ENCODE data around the gene KRTAP12-4.

The KRTAP12-4 gene

DNA sequence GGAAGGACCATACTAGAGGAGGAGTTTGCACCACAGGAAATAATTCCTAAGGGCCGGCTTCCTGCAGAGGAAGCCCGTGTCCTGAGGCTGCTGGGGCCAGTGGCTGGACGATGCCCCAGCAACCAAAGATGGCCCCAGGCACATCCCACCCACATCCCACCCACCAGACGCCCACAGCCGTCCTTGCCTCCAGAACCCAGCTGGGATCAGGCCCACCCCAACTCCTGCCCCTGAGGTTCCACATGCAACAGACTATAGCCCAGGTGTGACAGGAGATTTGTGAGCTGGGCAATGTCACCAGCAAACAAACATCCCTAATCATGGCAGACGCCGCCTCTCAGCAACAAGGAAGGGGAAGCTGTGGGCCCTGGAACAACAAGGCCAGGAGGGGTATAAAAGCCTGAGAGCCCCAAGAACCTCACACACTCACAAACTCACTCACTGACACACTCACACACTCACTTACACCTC is 27.8 kb downstream of the KRTAP12-4 start, which contains the start of gene KRTAP10-9:
Gene KRTAP10-9 (plus strand): TSS at position 421 of the 471 bp plus-strand sequence. CDS start 79 bp downstream, outside the sequence.
- no peak within 1 kb of the TSS for H3K4me3 ChIP-seq
- no peak within 1 kb of the TSS for H3K9ac ChIP-seq
- no peaks in the 10 kb centered on the region for H3K27me3 ChIP-seq
- no peak within 1 kb of the TSS for H3K27ac ChIP-seq
- H3K9me3 ChIP-seq (replicated peaks in 1 of 11) = peaks cover 55 to 73% (median 61%) of the 10 kb centered on the region in 11 experiments
- no peak for TF ChIP-seq Cebpa-rat (IDR thresholded peaks at IDR 0.05)
- H3K4me2 ChIP-seq = peak within 1 kb of the TSS in 2 of 11 experiments; percentile 15 to 18; a peak in 1 of 22 replicates
- H3K4me1 ChIP-seq = peaks cover 6 to 24% (median 14%) of the 10 kb centered on the region in 10 experiments; a peak in 18 of 20 replicates
- no peaks in the 10 kb centered on the region for H4K20me1 ChIP-seq
- H3K36me3 ChIP-seq = no peaks in the 10 kb centered on the region

GRCh38 chr21:44626262-44626661 is 28.2 kb downstream of the KRTAP12-4 start:
- no peak for TF ChIP-seq Cebpa-rat (IDR thresholded peaks at IDR 0.05)
- Histone ChIP-seq H3K9me3 (replicated peaks in 1 of 11) (peaks cover 50 to 72% (median 57%) of the 10 kb centered on the region in 11 experiments), H3K4me2 (peak overlapping the region in 1 of 11 experiments; percentile 18; a peak in 1 of 22 replicates), H3K4me3 (no peak overlapping the region), H4K20me1 (no peaks in the 10 kb centered on the region), H3K4me1 (peaks cover 6 to 24% (median 14%) of the 10 kb centered on the region in 10 experiments; a peak in 18 of 20 replicates), H3K27ac (no peak overlapping the region), H3K36me3 (no peaks in the 10 kb centered on the region), H3K9ac (no peak overlapping the region), H3K27me3 (no peaks in the 10 kb centered on the region)

DNA sequence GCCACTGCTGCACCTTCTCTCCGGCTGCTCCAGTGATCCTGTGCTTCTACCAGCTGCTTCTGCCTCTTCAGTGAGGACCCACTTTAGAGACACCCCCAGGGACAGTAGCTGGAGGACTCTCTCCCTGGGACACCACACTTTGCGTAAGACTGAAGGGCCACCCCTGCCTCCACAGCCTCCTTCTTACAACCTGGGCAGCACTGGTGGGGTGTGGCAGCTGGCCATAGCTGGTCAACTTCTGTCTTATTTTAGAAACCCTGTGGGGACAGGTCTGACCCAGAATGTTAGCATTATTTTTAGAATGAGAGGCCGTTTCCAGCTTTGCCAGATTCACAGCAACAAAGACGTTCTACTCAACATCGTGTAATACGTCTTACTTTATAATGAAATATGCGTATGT is 28.7 kb downstream of the KRTAP12-4 start:
- Histone ChIP-seq H3K27ac (no peak overlapping the region), H3K4me3 (no peak overlapping the region), H3K36me3 (no peaks in the 10 kb centered on the region), H3K27me3 (no peaks in the 10 kb centered on the region), H3K4me2 (no peak overlapping the region), H3K9ac (no peak overlapping the region), H3K9me3 (replicated peaks in 1 of 11) (peaks cover 45 to 68% (median 52%) of the 10 kb centered on the region in 11 experiments), H3K4me1 (peaks cover 6 to 24% (median 14%) of the 10 kb centered on the region in 10 experiments; a peak in 18 of 20 replicates), H4K20me1 (no peaks in the 10 kb centered on the region)
- TF ChIP-seq Cebpa-rat (IDR thresholded peaks at IDR 0.05) = no peak

- peaks cover 7 to 22% (median 13%) of the 10 kb centered on the region in 10 experiments for H3K4me1 ChIP-seq
- TF ChIP-seq Cebpa-rat (IDR thresholded peaks at IDR 0.05) = no peak
- no peak overlapping the region for H3K4me3 ChIP-seq
- no peak overlapping the region for H3K4me2 ChIP-seq
- H3K27me3 ChIP-seq = no peaks in the 10 kb centered on the region
- no peak overlapping the region for H3K27ac ChIP-seq
- H4K20me1 ChIP-seq = no peaks in the 10 kb centered on the region
- no peak overlapping the region for H3K9ac ChIP-seq
- H3K36me3 ChIP-seq = no peaks in the 10 kb centered on the region
- peaks cover 40 to 58% (median 46%) of the 10 kb centered on the region in 11 experiments for H3K9me3 ChIP-seq (replicated peaks in 1 of 11)
These were observed 30.9 kb downstream of the KRTAP12-4 start for GRCh38 chr21:44623575-44623974.

- peaks cover 36 to 48% (median 42%) of the 10 kb centered on the region in 10 experiments for H3K4me1 ChIP-seq
- no peaks in the 10 kb centered on the region for H4K20me1 ChIP-seq
- no peak overlapping the region for H3K4me3 ChIP-seq
- H3K27me3 ChIP-seq = peaks cover 0 to 5% (median 0%) of the 10 kb centered on the region in 11 experiments; a peak in 3 of 22 replicates
- H3K9me3 ChIP-seq (replicated peaks in 1 of 11) = peaks cover 29 to 49% (median 37%) of the 10 kb centered on the region in 11 experiments
- H3K9ac ChIP-seq = no peak overlapping the region
- H3K27ac ChIP-seq = no peak overlapping the region
- TF ChIP-seq Cebpa-rat (IDR thresholded peaks at IDR 0.05) = no peak
- H3K36me3 ChIP-seq = no peaks in the 10 kb centered on the region
- H3K4me2 ChIP-seq = no peak overlapping the region
These were observed 34.6 kb downstream of the KRTAP12-4 start for GRCh38 chr21:44619886-44620285.

DNA sequence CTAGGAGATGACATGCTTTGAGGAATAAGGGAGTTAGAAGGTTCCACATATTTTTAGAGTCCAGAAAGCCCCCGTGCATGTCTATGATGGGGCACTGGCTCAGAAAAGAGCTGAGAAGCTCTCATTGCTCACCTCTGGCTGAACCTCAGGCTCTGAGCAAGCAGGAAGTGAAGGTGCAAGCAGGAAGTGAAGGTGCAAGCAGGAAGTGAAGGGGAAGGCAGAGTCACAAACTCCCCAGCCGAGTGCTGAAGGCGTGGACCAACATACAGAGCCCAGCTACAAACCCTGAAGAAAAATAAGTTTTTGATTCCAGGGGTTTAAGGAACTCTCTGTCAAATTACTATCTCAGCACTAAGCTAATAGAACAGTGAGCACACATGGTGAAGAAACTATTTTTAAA is 35.5 kb downstream of the KRTAP12-4 start:
- Histone ChIP-seq H3K4me2 (peak overlapping the region; percentile 58 to 86 (median 72)), H3K9me3 (replicated peaks in 1 of 11) (peaks cover 19 to 40% (median 27%) of the 10 kb centered on the region in 11 experiments), H3K27ac (peak overlapping the region in 3 of 11 experiments; percentile 1 to 18 (median 12); a peak in 2 of 22 replicates), H4K20me1 (no peaks in the 10 kb centered on the region), H3K9ac (no peak overlapping the region), H3K27me3 (peaks cover 0 to 5% (median 0%) of the 10 kb centered on the region in 11 experiments; a peak in 3 of 22 replicates), H3K4me1 (peaks cover 38 to 54% (median 49%) of the 10 kb centered on the region in 10 experiments), H3K36me3 (no peaks in the 10 kb centered on the region), H3K4me3 (no peak overlapping the region)
- no peak for TF ChIP-seq Cebpa-rat (IDR thresholded peaks at IDR 0.05)

DNA sequence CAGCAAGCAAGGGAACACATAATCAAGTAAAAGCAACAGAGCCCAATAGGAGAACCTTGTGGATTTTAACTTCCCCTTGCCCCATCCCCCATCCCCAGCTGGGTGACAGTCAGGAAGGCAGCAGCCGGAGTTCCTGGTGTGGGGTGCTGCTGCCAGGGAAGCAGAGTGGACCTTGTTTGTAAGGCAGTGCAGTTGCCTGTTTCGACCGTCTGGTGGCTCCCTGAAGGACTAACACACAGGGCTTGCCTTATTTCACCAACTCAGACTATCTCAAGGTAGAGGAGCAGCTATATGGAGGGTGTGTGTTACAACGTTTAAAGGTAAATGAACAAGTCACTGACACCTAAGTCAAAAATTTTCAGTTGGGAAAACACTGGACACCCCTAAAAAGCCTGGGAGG is 36.0 kb downstream of the KRTAP12-4 start:
- no peak for TF ChIP-seq Cebpa-rat (IDR thresholded peaks at IDR 0.05)
- no peak overlapping the region for H3K9ac ChIP-seq
- H3K4me3 ChIP-seq = no peak overlapping the region
- peaks cover 15 to 36% (median 23%) of the 10 kb centered on the region in 11 experiments for H3K9me3 ChIP-seq (replicated peaks in 1 of 11)
- peak overlapping the region; percentile 58 to 86 (median 72) for H3K4me2 ChIP-seq
- peaks cover 0 to 5% (median 0%) of the 10 kb centered on the region in 11 experiments; a peak in 3 of 22 replicates for H3K27me3 ChIP-seq
- H4K20me1 ChIP-seq = no peaks in the 10 kb centered on the region
- H3K27ac ChIP-seq = peak overlapping the region in 5 of 11 experiments; percentile 18 to 44 (median 36); a peak in 5 of 22 replicates
- H3K36me3 ChIP-seq = no peaks in the 10 kb centered on the region
- peaks cover 38 to 54% (median 49%) of the 10 kb centered on the region in 10 experiments for H3K4me1 ChIP-seq

DNA sequence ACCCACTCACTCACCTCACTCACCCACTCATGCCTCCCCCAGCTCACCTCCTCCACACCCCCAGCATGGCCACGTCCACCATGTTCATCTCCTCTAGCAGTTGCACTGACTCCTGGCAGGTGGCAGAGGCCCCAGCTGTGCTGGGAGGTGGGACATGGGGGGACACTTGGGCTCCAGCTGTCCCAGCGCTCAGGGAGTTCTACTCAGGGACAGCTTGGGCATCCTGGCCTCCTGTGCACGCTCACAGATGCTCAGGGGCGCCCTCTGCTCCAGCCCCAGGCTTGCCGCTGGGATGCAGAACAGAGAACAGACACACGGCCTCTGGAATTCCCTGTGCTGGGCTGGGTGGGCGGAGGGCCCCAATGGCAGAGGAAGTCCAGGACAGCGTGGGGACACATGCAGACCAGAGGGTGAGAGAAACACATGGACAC is 37.4 kb downstream of the KRTAP12-4 start:
- H3K36me3 ChIP-seq = no peaks in the 10 kb centered on the region
- no peak overlapping the region for H3K4me3 ChIP-seq
- H3K4me1 ChIP-seq = peaks cover 34 to 54% (median 46%) of the 10 kb centered on the region in 10 experiments
- H3K4me2 ChIP-seq = peak overlapping the region in 8 of 11 experiments; percentile 50 to 77 (median 72); a peak in 11 of 22 replicates
- no peak overlapping the region for H3K27ac ChIP-seq
- peaks cover 8 to 27% (median 13%) of the 10 kb centered on the region in 11 experiments; a peak in 21 of 22 replicates for H3K9me3 ChIP-seq (replicated peaks in 1 of 11)
- no peak overlapping the region for H3K9ac ChIP-seq
- H3K27me3 ChIP-seq = peaks cover 0 to 5% (median 0%) of the 10 kb centered on the region in 11 experiments; a peak in 3 of 22 replicates
- H4K20me1 ChIP-seq = no peaks in the 10 kb centered on the region
- no peak for TF ChIP-seq Cebpa-rat (IDR thresholded peaks at IDR 0.05)

DNA sequence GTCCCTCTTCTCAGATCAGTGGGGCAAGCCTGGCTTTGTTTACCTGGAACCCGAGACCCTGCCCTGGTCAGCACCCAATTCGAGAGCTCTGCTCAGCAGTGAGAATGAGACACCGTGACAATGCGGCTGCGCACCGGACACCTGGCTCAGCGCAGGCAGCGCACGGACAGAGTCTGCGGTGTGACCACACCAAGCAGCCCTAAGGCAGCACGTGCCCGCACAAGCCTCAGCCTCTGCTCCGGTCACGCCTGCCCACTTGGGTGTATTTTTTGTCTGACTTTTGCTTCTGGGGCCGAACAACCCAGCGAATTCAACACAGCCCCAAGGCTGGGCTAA is 37.9 kb downstream of the KRTAP12-4 start:
- H3K4me2 ChIP-seq = peak overlapping the region in 9 of 11 experiments; percentile 44 to 77 (median 65); a peak in 17 of 22 replicates
- H3K9ac ChIP-seq = peak overlapping the region in 1 of 11 experiments; percentile 27; a peak in 2 of 22 replicates
- no peak overlapping the region for H3K4me3 ChIP-seq
- H3K27me3 ChIP-seq = peaks cover 0 to 5% (median 0%) of the 10 kb centered on the region in 11 experiments; a peak in 3 of 22 replicates
- H3K9me3 ChIP-seq (replicated peaks in 1 of 11) = peaks cover 14 to 27% (median 16%) of the 10 kb centered on the region in 11 experiments
- no peaks in the 10 kb centered on the region for H3K36me3 ChIP-seq
- TF ChIP-seq Cebpa-rat (IDR thresholded peaks at IDR 0.05) = no peak
- no peak overlapping the region; a peak in 1 of 22 replicates for H3K27ac ChIP-seq
- no peaks in the 10 kb centered on the region for H4K20me1 ChIP-seq
- peaks cover 30 to 54% (median 46%) of the 10 kb centered on the region in 10 experiments for H3K4me1 ChIP-seq
